VCaP (cell line): ENCODE measurements around the gene STK10.

ENCODE experiments used
- H3K27ac ChIP-seq: fragments of 450-650 bp; 2 replicates; pipeline ENCODE4 v1.5.1; 2017
- CTCF ChIP-seq: fragments of 450-650 bp; conservative IDR thresholded peaks from 2 replicates; pipeline ENCODE4 v1.5.1; 2017; ENCODE audit warnings: mild to moderate bottlenecking, moderate library complexity

STK10 gene

GRCh38 chr5:172046593-172046992 lies 141.4 kb downstream of the STK10 start:
- no peak for TF ChIP-seq CTCF
- H3K27ac ChIP-seq: no peak overlapping the region

DNA sequence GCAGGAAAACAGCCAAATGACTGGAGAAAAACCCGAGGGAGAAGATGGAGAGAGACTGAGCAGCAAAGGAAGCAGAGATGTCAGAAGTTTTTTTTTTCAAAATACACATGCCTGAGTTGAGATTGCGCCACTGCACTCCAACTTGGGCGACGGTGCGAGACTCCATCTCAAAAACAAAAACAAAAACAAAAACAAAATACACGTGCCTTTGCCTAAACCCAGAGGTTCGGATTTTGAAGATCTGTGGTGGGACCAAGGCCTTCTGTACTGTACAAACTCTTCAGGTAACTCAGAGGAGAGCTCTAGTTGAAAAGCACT lies 142.8 kb downstream of the STK10 start:
- TF ChIP-seq CTCF: no peak
- H3K27ac ChIP-seq: no peak overlapping the region

GRCh38 chr5:172044631-172045314 lies 143.3 kb downstream of the STK10 start:
- no peak overlapping the region for H3K27ac ChIP-seq
- no peak for TF ChIP-seq CTCF

DNA sequence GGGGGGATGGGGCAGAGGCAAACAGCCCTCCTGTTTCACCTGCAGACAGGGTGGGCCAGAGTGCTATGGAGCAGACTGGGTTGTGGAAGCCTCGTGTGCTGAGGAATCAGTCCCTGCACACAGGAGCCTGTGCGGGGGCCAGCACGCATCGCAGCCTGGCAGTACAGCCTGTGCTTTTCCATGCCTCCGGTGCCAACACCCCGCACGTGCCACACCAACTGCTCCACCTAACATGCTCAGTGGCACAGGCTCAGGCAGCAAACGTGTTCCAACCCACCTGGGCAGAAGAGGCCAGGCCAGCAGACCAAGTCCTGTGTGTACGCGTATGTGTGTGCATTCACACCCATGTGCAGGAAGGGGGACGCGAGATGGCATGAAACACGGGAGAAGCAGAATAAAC lies 144.2 kb downstream of the STK10 start:
- no peak for TF ChIP-seq CTCF
- H3K27ac ChIP-seq: no peak overlapping the region

DNA sequence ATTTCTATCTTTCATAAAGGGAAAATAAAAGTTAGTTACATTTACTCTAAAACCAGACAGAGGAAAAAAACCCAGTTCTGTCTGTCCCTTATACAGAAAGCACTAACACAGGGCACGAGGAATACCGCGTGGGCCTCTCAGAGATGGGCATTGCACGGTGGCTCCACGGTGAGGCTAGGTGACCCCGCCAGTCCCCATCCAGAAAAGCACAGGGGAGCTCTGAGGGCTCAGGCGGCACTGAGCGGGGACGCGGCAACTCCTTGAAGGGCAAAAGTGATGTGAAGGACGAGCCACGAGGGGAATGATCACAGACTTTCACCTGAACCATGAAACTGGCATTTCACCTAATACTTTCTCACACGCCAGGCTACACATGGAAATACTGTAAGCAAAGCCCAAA lies 145.8 kb downstream of the STK10 start:
- no peak for TF ChIP-seq CTCF
- no peak overlapping the region for H3K27ac ChIP-seq

GRCh38 chr5:172038167-172038566 lies 149.9 kb downstream of the STK10 start:
- no peak for TF ChIP-seq CTCF

GRCh38 chr5:172035049-172035448 lies 153.0 kb downstream of the STK10 start:
- no peak for TF ChIP-seq CTCF
- H3K27ac ChIP-seq: no peak overlapping the region

More at GRCh38 chr5:172038167-172038566, 149.9 kb downstream of the STK10 start:
- no peak overlapping the region for H3K27ac ChIP-seq
